ENCODE measurements around the gene MRM1. TPM values are rescaled to one million over a fixed set of nuclear protein-coding genes. Genes with fewer than 3 reads are reported as not detected.

Gene MRM1
- total RNA-seq, 1 donor from 2014 or later: 3.6 TPM

GRCh38 chr17:36631022-36631421, 29.6 kb downstream of the MRM1 start:
- H3K27ac Mint-ChIP-seq (ENCODE audit: unreplicated experiment): no peak overlapping the region
- H3K36me3 Mint-ChIP-seq (ENCODE audit: unreplicated experiment): no peaks in the 10 kb centered on the region
- peaks cover 13% of the 10 kb centered on the region for H3K4me1 Mint-ChIP-seq (ENCODE audit: unreplicated experiment)
- H3K4me3 Mint-ChIP-seq (ENCODE audit: unreplicated experiment): no peak overlapping the region
- peaks cover 53% of the 10 kb centered on the region for H3K27me3 Mint-ChIP-seq (ENCODE audit: unreplicated experiment)
- DNase-seq (ENCODE audit: extremely low spot score, unreplicated experiment): no peak
- H3K9me3 Mint-ChIP-seq (ENCODE audit: unreplicated experiment): no peaks in the 10 kb centered on the region
- TF ChIP-seq, protein P1, sequence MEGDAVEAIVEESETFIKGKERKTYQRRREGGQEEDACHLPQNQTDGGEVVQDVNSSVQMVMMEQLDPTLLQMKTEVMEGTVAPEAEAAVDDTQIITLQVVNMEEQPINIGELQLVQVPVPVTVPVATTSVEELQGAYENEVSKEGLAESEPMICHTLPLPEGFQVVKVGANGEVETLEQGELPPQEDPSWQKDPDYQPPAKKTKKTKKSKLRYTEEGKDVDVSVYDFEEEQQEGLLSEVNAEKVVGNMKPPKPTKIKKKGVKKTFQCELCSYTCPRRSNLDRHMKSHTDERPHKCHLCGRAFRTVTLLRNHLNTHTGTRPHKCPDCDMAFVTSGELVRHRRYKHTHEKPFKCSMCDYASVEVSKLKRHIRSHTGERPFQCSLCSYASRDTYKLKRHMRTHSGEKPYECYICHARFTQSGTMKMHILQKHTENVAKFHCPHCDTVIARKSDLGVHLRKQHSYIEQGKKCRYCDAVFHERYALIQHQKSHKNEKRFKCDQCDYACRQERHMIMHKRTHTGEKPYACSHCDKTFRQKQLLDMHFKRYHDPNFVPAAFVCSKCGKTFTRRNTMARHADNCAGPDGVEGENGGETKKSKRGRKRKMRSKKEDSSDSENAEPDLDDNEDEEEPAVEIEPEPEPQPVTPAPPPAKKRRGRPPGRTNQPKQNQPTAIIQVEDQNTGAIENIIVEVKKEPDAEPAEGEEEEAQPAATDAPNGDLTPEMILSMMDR (IDR thresholded peaks at IDR 0.05): no peak

GRCh38 chr17:36632916-36633771, 31.8 kb downstream of the MRM1 start:
- H3K27me3 Mint-ChIP-seq (ENCODE audit: unreplicated experiment): peaks cover 73% of the 10 kb centered on the region
- DNase-seq (ENCODE audit: extremely low spot score, unreplicated experiment): no peak
- TF ChIP-seq, protein P1 (IDR thresholded peaks at IDR 0.05): no peak
- no peak overlapping the region for H3K4me3 Mint-ChIP-seq (ENCODE audit: unreplicated experiment)
- peaks cover 13% of the 10 kb centered on the region for H3K4me1 Mint-ChIP-seq (ENCODE audit: unreplicated experiment)
- H3K27ac Mint-ChIP-seq (ENCODE audit: unreplicated experiment): no peak overlapping the region
- no peaks in the 10 kb centered on the region for H3K9me3 Mint-ChIP-seq (ENCODE audit: unreplicated experiment)
- no peaks in the 10 kb centered on the region for H3K36me3 Mint-ChIP-seq (ENCODE audit: unreplicated experiment)

- Mint-ChIP-seq H3K4me3 (ENCODE audit: unreplicated experiment) (no peak overlapping the region), H3K36me3 (ENCODE audit: unreplicated experiment) (no peaks in the 10 kb centered on the region), H3K4me1 (ENCODE audit: unreplicated experiment) (peaks cover 13% of the 10 kb centered on the region), H3K9me3 (ENCODE audit: unreplicated experiment) (peaks cover 3% of the 10 kb centered on the region), H3K27me3 (ENCODE audit: unreplicated experiment) (peaks cover 91% of the 10 kb centered on the region), H3K27ac (ENCODE audit: unreplicated experiment) (no peak overlapping the region)
- no peak for DNase-seq (ENCODE audit: extremely low spot score, unreplicated experiment)
- TF ChIP-seq, protein P1 (IDR thresholded peaks at IDR 0.05): no peak
These were observed 39.0 kb downstream of the MRM1 start for GRCh38 chr17:36640346-36640745.

DNA sequence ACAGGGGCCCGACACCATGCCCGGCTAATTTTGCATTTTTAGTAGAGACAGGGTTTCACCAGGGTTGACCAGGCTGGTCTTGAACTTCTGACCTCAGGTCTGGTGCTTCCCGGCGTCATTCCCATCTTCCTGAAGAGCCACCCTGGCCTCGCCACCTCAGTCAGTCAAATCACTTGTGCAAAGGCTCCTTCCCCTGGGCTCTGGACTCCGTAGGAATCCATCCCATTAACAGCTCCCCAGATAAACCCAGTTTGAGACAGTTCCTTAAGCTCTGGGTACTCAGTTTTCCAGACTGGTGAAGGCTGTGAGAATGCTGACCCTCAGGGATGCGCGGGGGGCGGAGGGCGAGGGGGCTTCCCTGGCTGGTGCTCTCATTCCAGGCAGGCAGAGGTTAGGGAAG, 39.5 kb downstream of the MRM1 start:
- Mint-ChIP-seq H3K4me3 (ENCODE audit: unreplicated experiment) (peak overlapping the region; percentile 18), H3K4me1 (ENCODE audit: unreplicated experiment) (peaks cover 13% of the 10 kb centered on the region), H3K27ac (ENCODE audit: unreplicated experiment) (no peak overlapping the region), H3K27me3 (ENCODE audit: unreplicated experiment) (peaks cover 87% of the 10 kb centered on the region), H3K9me3 (ENCODE audit: unreplicated experiment) (peaks cover 3% of the 10 kb centered on the region), H3K36me3 (ENCODE audit: unreplicated experiment) (no peaks in the 10 kb centered on the region)
- DNase-seq (ENCODE audit: extremely low spot score, unreplicated experiment): no peak
- TF ChIP-seq, protein P1 (IDR thresholded peaks at IDR 0.05): no peak

- TF ChIP-seq, protein P1 (IDR thresholded peaks at IDR 0.05): no peak
- H3K27me3 Mint-ChIP-seq (ENCODE audit: unreplicated experiment): peaks cover 90% of the 10 kb centered on the region
- H3K4me3 Mint-ChIP-seq (ENCODE audit: unreplicated experiment): peak overlapping the region; percentile 74
- DNase-seq (ENCODE audit: extremely low spot score, unreplicated experiment): no peak
- H3K4me1 Mint-ChIP-seq (ENCODE audit: unreplicated experiment): peaks cover 13% of the 10 kb centered on the region
- H3K36me3 Mint-ChIP-seq (ENCODE audit: unreplicated experiment): no peaks in the 10 kb centered on the region
- H3K27ac Mint-ChIP-seq (ENCODE audit: unreplicated experiment): no peak overlapping the region
- H3K9me3 Mint-ChIP-seq (ENCODE audit: unreplicated experiment): peaks cover 3% of the 10 kb centered on the region
These were observed 40.0 kb downstream of the MRM1 start for GRCh38 chr17:36641331-36641876.
